Stimulated activated CD4-positive, alpha-beta T cell treated with anti-CD3 and anti-CD28 coated beads, Interleukin-12 subunit alpha, Interleukin-12 subunit beta, amount 100 ng/mL, for 48 hours (primary cell): ENCODE measurements around the gene CYB5D1.
"Not testable (repeated sequence)": the region's sequence is repeated elsewhere in the genome, so short reads cannot be mapped to it uniquely, and the experiment has no call there.

Source experiments
- DNase-seq, 3 donors: peaks; one replicate each; pipeline ENCODE4 v3.0.0-alpha.2; 2020; ENCODE audit warnings: low read depth in 2 of 3, low spot score in 1 of 3

The CYB5D1 gene, protein sequence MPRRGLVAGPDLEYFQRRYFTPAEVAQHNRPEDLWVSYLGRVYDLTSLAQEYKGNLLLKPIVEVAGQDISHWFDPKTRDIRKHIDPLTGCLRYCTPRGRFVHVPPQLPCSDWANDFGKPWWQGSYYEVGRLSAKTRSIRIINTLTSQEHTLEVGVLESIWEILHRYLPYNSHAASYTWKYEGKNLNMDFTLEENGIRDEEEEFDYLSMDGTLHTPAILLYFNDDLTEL

DNA sequence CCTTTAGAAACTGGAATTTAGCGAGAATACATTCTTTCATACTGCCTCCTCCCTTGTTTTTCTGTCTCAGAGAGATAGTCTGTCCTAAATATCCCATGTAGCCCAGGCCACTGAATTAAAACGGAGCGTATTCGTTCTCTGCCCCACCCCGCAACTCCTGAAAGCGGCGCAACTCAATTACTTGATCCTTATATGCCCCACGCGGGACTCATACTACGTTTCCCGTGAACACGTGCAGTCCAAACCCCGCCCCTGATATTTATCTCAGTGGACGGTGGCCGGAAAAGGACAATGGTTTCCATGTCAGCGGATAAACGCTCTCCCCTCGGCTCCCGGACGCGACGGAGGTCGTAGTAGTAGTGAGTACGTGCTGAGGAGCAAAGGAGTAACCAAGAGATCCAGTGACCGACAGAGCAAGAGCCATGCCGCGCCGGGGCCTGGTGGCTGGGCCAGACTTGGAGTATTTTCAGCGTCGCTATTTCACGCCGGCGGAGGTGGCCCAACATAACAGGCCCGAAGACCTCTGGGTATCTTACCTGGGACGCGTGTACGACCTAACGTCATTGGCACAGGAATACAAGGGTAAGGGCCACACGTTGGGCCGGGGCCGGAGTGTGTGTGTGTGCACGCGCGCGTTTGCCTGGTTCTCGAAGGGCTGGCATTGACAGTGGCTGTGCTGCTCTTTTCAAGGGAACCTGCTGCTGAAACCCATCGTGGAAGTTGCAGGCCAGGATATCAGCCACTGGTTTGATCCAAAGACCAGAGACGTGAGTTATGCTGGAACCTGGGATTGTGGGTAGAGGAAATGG is at the start of gene CYB5D1:
Gene CYB5D1 (plus strand): TSS at position 291 of the 809 bp plus-strand sequence. CDS start 132 bp downstream, at position 423.
- DNase-seq = peak; percentile 81 to 90 (median 85)

DNA sequence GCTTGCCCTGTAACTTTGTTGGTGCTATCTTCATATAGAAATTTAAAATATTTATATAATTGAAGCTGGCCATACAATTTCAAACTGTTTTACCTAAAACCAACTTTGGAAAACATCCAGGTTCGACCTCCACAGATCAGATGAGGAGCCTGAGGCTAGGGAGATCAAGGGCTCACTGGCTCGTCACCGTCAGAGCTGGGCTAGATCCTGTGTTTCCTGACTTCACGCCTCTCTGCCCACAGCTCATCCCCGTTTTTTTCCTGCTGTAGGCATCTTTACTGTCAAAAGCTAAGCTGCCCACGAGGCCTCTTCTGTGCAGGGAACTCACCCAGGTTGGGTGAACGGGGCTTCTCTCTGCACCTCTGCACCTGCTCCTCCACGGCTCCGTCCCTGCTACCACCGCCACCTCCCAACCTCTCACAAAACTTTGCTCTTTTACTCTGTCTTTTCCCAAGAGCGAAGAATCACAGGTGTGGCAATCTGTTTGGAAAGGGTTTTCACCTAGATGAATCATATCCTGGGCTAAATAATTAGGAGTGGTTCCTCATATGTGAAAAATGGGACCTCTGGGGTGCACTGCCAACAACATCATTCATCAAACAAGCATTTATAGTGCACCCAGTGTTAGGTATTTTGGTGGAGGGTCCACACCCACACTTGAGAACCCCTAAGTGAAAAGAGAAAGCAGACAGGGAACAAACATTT is 48.6 kb upstream of the CYB5D1 start:
- DNase-seq = no peak

GRCh38 chr17:7809791-7810343 is 47.9 kb upstream of the CYB5D1 start:
- not testable (repeated sequence) for DNase-seq

- DNase-seq = no peak
These were observed 46.6 kb upstream of the CYB5D1 start for GRCh38 chr17:7811251-7811650.

GRCh38 chr17:7814969-7815368 is 42.8 kb upstream of the CYB5D1 start:
- no peak for DNase-seq

DNA sequence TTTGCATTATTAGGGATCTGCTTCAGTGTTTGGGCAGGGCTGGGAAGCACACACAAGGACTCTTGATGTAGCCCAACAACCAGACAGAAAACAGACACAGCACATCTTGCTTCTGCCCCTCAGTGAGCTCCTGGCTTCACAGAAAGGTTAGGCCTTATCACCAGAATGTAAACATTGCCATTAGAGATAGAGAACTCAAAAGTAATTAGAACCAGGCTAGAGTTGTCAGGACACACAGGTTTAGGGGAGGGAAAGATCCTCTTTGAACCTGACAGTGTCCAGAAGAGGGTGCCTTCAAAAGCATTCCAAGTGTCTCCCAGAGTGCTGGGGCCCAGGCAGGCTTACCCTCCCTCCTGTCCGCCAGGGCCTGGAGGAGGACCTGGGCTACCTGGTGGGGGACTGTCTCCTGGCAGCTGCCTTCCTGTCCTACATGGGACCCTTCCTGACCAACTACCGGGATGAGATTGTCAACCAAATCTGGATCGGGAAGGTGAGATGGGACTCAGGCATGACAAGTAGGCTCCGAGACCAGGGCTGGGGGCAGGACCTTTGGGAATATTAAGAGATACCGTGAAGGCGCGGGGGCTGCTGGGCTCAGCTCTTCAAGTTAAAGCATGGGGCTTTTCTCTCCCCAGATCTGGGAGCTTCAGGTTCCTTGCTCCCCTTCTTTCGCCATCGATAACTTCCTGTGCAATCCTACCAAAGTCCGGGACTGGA is 40.7 kb upstream of the CYB5D1 start:
- no peak for DNase-seq

DNA sequence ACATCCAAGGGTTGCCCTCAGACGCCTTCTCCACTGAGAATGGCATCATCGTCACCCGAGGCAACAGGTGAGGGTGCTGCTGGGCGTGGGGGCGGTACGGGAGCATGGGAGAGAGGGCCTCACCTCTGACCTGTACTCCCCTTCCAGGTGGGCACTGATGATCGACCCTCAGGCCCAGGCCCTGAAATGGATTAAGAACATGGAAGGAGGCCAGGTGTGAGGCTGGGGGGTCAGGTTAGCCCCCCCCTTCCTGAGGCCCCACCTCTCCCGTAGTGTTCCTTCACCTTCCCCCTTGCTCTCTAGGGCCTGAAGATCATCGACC is 40.2 kb upstream of the CYB5D1 start:
- no peak for DNase-seq

DNA sequence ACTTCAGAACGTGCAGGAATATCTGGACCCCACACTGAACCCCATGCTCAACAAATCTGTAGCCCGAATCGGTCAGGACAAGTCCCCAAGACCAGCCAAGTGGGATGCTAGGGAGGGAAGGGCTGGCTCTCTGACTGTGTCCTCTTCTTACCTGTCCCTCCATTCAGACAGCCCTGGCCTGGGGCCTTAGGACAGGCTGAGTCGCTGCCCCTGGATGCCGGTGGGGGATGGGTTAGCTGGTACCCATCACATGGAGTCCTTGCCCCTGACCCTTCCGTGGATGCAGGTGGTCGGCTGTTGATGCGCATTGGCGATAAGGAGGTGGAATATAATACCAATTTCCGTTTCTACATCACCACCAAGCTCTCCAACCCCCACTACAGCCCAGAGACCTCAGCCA is 39.8 kb upstream of the CYB5D1 start:
- DNase-seq = no peak

- DNase-seq = no peak
These were observed 38.8 kb upstream of the CYB5D1 start for GRCh38 chr17:7818746-7819645.

DNA sequence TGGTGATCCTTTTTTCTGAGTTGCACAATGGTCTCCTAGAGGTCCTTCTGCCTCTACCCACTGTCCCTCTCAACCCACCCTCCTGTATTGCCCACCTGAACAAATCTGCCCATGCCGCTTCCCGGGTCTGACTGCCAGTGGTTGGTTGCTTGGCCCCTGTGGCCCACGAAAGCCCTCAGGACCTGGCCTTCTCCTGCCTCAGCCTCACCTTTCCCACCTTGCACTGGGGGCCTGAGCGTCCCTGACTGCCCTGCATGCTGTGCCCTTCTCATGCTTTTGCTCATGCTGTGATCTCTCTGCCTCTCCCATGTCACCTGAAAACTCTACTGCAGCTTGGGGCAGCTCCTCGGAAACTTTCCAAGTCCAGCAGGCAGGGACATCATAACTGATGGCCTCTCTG is 37.6 kb upstream of the CYB5D1 start:
- no peak for DNase-seq

- no peak for DNase-seq
These were observed 35.7 kb upstream of the CYB5D1 start for GRCh38 chr17:7822126-7822525.

DNA sequence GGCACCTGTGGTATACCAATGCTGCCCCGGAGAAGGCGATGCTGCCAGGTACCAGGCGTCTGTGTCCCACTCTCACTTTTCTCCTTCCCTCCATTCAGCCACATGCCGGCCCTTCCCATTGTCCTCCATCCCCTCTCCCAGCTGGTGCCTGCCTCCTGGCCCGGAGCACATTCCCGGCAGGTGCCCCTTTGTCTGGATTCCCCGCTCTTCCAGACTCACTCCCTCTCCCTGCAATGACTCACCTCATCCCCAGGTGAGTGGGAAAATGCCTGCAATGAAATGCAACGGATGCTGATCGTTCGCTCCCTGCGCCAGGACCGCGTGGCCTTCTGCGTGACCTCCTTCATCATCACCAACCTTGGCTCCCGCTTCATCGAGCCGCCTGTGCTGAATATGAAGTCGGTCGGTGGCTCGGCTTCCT is 34.2 kb upstream of the CYB5D1 start:
- DNase-seq = no peak

GRCh38 chr17:7824021-7824924 is 33.5 kb upstream of the CYB5D1 start:
- no peak for DNase-seq

- no peak for DNase-seq
These were observed 32.4 kb upstream of the CYB5D1 start for GRCh38 chr17:7825206-7825990.

GRCh38 chr17:7830616-7831015 is 27.2 kb upstream of the CYB5D1 start:
- no peak for DNase-seq

GRCh38 chr17:7831233-7831632 is 26.6 kb upstream of the CYB5D1 start:
- no peak for DNase-seq

- no peak for DNase-seq
These were observed 25.4 kb upstream of the CYB5D1 start for GRCh38 chr17:7832431-7832830.

- no peak for DNase-seq
These were observed 24.6 kb upstream of the CYB5D1 start for GRCh38 chr17:7833011-7833794.
